ENCODE measurements around the gene KRTCAP2. TPM values are rescaled to one million over a fixed set of nuclear protein-coding genes. Genes with fewer than 3 reads are reported as not detected.
"Not testable (repeated sequence)": the region's sequence is repeated elsewhere in the genome, so short reads cannot be mapped to it uniquely, and the experiment has no call there.

Gene KRTCAP2
- total RNA-seq, 4 donors from 2014 or later: 79.8 to 263 (median 162) TPM

- peaks cover 7% of the 10 kb centered on the region for H3K27me3 ChIP-seq
- WGBS, 2 donors: 72 to 92% methylated on average over 5 of the region's 5 CpGs
- H3K4me3 ChIP-seq (replicated peaks in 1 of 3): no peak overlapping the region
- DNase-seq: no peak
- H3K9me3 ChIP-seq: no peaks in the 10 kb centered on the region
- intact Hi-C loops (cut with DNase I): loop anchor here (5.0 kb wide), 1 partner anchor 37 kb away; no protein-coding TSS in a partner anchor
- no peak overlapping the region for H3K27ac ChIP-seq
- TF ChIP-seq CTCF (IDR thresholded peaks at IDR 0.05) (no peak), POLR2A (IDR thresholded peaks at IDR 0.05) (no peak)
- H3K36me3 ChIP-seq: peaks cover 8 to 10% of the 10 kb centered on the region in 2 donors
- H3K4me1 ChIP-seq: peaks cover 12 to 30% of the 10 kb centered on the region in 2 donors
Observed at GRCh38 chr1:155169541-155169940, 3.6 kb downstream of the KRTCAP2 start.

- Histone ChIP-seq H3K4me1 (peaks cover 11 to 21% of the 10 kb centered on the region in 2 donors), H3K9me3 (no peaks in the 10 kb centered on the region), H3K27me3 (no peaks in the 10 kb centered on the region), H3K27ac (no peak overlapping the region), H3K4me3 (replicated peaks in 1 of 3) (no peak overlapping the region), H3K36me3 (peaks cover 8 to 10% of the 10 kb centered on the region in 2 donors)
- WGBS, 2 donors: 84 to 88% methylated on average over 10 of the region's 10 CpGs
- TF ChIP-seq POLR2A (IDR thresholded peaks at IDR 0.05) (no peak), CTCF (IDR thresholded peaks at IDR 0.05) (no peak)
- intact Hi-C loops (cut with DNase I): loop anchor here (5.0 kb wide), 1 partner anchor 36 kb away; no protein-coding TSS in a partner anchor
- DNase-seq: no peak
Observed at GRCh38 chr1:155168456-155169210, 4.5 kb downstream of the KRTCAP2 start.

- H3K4me3 ChIP-seq (replicated peaks in 1 of 3): not testable (repeated sequence)
- intact Hi-C loops (cut with DNase I): loop anchor here (5.0 kb wide), 1 partner anchor 36 kb away; no protein-coding TSS in a partner anchor
Observed at GRCh38 chr1:155168105-155168445, 5.0 kb downstream of the KRTCAP2 start.

GRCh38 chr1:155167166-155168104 lies 5.7 kb downstream of the KRTCAP2 start:
- DNase-seq: peak; percentile 83
- peak; percentile 72 to 93 (median 87) for TF ChIP-seq CTCF (IDR thresholded peaks at IDR 0.05)
- no peak for TF ChIP-seq POLR2A (IDR thresholded peaks at IDR 0.05)
- Histone ChIP-seq H3K27me3 (no peaks in the 10 kb centered on the region), H3K36me3 (peaks cover 8 to 10% of the 10 kb centered on the region in 2 donors), H3K4me3 (replicated peaks in 1 of 3) (no peak overlapping the region), H3K27ac (peak overlapping the region in 2 of 3 donors; percentile 6 to 32), H3K4me1 (peaks cover 4 to 17% of the 10 kb centered on the region in 2 donors), H3K9me3 (no peaks in the 10 kb centered on the region)
- intact Hi-C loops (cut with DNase I): loop anchor here (2.0 to 5.0 kb wide), 2 partner anchors 35 to 77 kb away; no protein-coding TSS in a partner anchor
- 7 to 10% methylated on average over 13 to 23 of the region's 28 CpGs for WGBS, 2 donors

More at GRCh38 chr1:155168105-155168445, 5.0 kb downstream of the KRTCAP2 start:
- H3K9me3 ChIP-seq, DNase-seq, H3K27me3 ChIP-seq, H3K27ac ChIP-seq: not testable (repeated sequence)
- Histone ChIP-seq H3K36me3 (peaks cover 8 to 10% of the 10 kb centered on the region in 2 donors), H3K4me1 (peaks cover 7 to 17% of the 10 kb centered on the region in 2 donors)
- WGBS, 2 donors: 43 to 55% methylated on average over 4 of the region's 4 CpGs

GRCh38 chr1:155166471-155167165 lies 6.5 kb downstream of the KRTCAP2 start:
- Histone ChIP-seq H3K9me3 (no peaks in the 10 kb centered on the region), H3K27me3 (no peaks in the 10 kb centered on the region), H3K4me3 (replicated peaks in 1 of 3) (no peak overlapping the region), H3K27ac (peak overlapping the region in 2 of 3 donors; percentile 32 to 38), H3K36me3 (peaks cover 8 to 10% of the 10 kb centered on the region in 2 donors), H3K4me1 (peaks cover 0 to 12% of the 10 kb centered on the region in 2 donors)
- 22 to 23% methylated on average over 25 to 26 of the region's 27 CpGs for WGBS, 2 donors
- TF ChIP-seq POLR2A (IDR thresholded peaks at IDR 0.05) (no peak), CTCF (IDR thresholded peaks at IDR 0.05) (no peak)
- intact Hi-C loops (cut with DNase I): loop anchor here (2.0 to 5.0 kb wide), 2 partner anchors 34 to 76 kb away; no protein-coding TSS in a partner anchor
- peak; percentile 24 to 32 for DNase-seq

Measured in thyroid gland (tissue), 4 donors.